HG03097 (cell line): ENCODE measurements around the gene FNDC1.

ENCODE experiments used
- ATAC-seq: cut with Tn5 transposase; IDR thresholded peaks from one replicate; pipeline ENCODE4 v1.9.1; 2021; ENCODE audit not compliant: unreplicated experiment, low FRiP score

FNDC1 gene

DNA sequence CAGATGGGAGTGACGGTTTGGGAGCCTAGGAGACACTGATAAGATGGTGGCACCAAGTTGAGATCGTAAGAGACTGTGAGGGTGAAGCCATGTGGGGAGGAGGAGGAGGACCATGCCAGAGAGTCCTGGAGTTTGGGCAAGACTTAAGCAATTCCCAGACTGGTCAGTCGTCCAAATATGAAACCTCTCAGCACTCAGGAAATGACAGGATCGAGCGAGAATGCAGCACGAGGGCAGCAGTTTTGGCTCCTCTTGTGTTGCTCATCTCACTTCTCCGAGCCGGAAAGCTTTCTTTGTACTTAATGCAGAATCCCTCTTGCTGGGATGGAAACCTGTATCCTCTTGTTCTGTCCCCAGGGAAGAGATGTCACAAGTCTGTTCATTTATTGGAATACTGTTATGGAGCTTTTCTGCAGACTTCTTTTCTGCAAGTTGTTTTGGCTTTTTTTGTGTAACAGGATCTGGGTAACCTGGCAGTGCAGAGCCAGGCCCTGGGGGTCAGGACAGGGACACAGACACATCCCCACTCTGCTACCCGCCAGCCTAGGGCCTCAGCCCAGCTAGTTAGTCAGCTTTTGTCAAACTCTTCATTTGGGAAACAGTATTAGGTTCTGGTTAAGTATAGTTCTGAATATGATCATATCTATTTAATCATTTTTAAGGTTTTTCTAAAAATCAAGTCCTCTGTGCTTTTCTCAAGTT is 34.3 kb downstream of the FNDC1 start:
- no peak for ATAC-seq

DNA sequence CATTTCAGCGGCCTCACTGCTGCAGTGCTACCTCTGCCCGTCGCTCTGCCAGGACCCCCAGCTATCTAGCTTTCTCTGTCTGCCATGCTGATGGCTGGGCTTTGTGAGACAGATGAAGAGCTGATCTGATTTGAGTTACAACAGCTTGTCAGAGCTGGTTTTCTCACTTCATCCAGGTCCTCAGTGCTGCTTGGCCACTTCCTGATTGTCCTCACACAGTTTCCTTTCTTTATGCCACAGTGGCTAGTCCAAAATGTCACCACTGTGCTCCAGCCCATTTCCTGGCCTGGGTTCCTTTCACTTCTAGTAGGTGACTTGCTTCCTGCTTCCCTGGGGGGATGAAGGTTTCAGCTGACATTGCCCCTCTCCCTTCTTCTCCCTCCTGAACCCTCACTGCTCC is 35.4 kb downstream of the FNDC1 start:
- no peak for ATAC-seq

DNA sequence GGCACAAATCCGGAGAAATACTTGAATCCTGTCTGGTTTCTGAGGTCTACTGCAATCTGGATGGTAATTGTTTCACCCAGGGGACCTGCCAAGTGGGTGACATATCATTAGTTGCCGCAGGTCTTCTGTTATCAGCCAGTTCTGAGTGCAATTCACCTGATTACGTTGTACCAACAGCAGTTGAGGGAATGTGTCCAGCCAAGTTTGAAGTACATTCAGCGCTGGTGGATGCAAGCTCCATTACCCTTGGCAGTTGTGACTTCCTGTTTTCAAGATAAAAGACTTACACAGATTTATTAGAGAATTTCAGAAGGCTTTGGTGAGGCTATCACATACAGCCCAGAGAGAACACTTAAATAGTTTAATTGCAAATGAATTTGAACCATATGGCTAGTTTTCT is 42.8 kb downstream of the FNDC1 start:
- no peak for ATAC-seq

DNA sequence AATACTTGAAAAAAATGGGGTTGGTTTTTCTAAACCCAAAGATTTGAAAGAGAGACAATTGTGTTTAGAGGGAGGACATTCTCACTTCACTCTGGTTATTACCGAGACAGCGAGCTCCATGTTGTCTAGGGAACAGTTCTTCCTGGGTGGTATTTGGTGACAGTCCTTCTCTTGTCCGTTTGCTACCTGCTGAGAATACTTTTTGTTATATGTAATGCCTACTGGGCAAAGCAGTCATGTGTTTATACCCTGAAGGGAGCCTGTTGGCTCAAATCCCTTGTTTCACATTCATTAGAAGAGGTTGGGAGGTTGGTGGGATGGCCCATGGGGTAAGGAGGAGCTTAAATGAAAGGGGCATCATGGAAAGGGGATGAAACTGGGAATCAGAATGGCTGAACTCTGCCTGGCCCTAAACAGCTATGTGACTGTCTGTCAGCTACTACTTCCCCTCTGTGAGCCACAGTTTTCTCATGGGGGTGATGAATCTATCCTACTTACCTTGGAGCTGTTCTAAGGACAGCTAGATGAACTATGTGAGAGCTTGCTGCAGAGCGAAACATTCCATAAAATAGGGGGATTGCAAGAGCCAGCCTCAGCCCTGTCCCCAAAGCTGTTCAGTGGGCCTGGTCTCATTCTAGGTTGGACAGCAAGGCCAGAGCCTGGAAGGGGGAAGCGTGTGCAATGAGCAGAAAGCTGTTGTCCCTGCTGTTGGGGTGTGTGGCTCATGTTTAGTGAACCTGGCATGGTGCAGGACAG is 43.5 kb downstream of the FNDC1 start:
- ATAC-seq, result no peak

DNA sequence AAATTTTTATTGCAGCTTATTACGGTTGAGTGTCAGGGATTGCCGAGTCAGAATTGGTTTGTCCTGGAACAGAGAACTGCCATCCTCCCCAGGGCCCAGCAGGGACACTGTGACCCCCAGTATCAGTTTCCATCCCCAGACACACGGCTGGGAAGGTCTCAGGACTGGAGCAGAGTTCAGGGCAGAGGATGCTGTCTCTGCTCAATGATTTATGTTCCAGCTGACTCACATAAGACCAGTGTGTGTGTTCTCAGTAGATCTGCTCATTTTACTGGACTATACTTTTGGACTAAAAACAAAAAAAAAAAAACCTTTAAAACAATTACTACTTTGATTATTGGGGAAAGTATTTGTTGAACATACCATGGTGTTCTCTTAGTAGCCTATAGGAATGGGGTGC is 44.2 kb downstream of the FNDC1 start:
- no peak for ATAC-seq

DNA sequence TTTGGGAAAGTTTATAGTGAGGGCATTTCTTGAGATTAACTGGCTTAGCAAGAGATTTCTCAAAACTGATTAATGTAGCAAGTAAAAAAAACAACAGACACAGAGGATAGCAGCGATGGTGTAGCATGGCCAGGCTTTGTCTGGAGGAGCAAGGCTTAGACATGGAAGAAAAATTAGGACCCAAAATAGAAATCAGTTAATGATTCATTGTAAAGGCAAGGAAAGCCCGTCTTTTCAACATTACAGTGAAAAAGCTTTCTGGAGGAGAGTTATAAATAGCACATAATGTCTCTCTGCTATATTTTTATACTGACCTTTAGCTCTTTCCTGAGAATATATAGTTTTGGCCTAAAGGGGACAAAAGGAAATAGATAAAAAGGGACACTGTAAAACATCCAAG is 45.1 kb downstream of the FNDC1 start:
- no peak for ATAC-seq

DNA sequence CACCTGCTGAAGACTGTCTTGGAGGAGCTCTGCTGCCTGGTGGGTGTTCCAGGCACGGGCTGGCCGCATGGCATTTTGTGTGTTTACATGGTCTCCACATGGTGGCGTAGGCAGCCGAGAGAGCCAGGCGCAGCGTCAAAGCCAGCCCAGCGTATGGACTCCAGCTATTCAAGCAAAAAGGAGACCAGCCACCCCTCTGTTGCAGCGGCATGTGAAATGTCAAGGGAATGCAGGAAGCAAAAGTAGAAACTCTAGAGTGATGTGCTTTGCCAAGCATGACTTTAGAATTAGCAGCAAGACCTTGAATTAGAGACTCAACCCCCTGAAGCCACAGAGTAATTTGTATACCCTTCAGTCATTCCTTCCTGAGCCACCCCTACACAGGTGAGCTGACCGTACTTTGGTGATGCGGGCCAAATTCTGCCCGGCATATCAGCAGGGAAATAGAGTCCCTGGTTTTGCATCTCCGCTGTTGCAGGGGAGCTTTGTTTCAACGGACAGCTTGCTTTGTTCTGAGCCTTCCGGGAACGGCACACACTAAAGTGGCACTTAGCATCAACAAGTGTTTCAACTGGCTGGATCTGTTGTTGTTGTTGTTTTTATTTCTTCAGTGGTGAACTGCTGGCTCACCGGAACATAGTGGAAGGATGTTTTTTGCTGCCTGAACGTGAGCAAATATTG is 48.5 kb downstream of the FNDC1 start:
- ATAC-seq, result peak; percentile 57

DNA sequence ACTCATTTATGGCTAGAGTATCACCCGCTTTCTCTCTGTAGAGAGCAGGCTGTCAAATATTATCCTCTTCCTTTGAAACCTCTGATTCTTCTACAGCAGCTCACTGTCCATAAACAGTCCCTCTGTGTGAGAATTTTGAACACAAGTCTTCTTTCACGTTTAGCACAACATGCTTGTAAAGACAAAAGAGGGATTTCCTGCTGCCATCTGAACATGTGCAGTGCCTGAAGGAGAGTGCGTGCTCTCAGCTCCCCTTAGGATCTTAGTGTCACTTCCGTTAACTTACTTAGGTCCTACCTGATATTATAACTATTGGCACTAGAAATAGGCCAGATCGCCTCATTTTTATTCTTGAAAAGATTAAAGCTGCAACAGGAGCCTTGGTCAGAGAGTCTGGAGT is 50.9 kb downstream of the FNDC1 start:
- ATAC-seq, result no peak

DNA sequence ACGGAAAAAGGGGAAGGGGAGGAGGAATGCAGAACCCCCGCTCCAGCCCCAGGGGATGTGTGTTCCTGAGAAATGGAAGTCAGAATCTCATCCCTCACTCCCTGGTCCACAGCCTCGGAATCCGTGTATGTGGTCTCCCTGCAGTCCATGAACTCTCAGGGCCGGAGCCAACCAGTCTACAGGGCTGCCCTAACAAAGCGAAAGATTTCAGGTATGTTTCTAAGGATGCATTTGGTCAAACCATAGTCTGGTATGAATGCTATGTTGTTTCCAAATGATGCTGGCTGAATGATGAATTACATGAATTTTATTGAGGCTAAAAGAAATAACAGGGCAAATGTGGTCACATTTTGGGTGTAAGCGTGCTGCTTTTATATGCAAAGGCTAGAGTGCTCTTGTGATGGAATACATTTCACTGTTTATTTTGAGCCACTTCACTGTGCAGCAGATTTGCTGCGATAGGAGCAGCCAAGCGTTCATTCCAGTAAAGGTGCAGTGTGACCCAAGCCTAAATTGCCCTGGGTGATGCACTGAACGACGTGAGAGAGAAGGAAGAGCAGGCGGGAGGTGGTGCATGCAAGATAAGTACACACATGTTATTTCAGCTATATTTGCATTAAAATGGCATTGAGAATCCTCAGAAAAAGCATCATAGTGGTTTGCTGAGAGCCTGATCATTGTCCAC is 52.4 kb downstream of the FNDC1 start:
- no peak for ATAC-seq

DNA sequence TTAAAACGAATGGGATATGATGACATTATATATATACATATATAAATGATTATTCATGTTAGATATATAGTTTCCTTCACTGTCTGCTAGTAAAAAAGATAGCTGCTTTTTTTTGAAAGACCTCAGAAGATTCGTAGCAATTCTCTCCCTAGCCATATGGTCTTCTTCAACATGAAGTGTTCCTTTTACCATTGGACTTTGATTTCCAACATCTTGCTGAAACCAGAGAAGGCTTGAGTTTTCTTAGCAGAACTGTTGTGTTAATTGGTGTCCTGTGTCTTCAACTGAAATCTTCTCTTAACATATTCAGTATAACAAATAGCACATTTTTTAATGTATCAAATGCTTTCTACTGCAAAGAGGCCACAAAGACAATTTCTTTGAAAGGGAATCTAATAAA is 55.3 kb downstream of the FNDC1 start:
- ATAC-seq, result no peak

DNA sequence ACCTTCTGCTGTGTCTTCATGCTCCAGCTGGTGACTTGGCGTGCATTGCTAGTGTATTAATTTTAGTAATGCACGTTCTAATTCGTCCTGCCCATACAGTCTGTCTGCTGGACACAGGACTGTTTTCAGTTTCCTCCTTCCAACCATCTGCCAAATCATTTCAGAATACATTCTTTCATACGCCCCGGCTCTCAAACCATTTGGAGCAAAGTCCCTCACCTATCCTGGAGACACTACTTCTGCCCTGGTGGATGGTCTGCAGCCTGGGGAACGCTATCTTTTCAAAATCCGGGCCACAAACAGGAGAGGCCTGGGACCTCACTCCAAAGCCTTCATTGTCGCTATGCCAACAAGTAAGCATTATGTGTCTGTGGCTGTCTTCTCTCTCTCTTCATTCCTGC is 60.5 kb downstream of the FNDC1 start:
- ATAC-seq, result no peak

DNA sequence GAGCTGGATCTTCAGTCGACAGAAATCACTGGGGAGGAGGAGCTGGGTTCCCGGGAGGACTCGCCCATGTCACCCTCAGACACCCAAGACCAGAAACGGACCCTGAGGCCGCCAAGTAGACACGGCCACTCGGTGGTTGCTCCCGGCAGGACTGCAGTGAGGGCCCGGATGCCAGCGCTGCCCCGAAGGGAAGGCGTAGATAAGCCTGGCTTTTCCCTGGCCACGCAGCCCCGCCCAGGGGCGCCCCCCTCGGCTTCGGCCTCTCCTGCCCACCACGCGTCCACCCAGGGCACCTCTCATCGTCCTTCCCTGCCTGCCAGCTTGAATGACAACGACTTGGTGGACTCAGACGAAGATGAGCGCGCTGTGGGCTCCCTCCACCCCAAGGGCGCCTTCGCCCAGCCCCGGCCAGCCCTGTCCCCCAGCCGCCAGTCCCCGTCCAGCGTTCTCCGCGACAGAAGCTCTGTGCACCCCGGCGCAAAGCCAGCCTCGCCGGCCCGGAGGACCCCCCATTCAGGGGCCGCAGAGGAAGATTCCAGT is 63.0 kb downstream of the FNDC1 start:
- ATAC-seq, result no peak

DNA sequence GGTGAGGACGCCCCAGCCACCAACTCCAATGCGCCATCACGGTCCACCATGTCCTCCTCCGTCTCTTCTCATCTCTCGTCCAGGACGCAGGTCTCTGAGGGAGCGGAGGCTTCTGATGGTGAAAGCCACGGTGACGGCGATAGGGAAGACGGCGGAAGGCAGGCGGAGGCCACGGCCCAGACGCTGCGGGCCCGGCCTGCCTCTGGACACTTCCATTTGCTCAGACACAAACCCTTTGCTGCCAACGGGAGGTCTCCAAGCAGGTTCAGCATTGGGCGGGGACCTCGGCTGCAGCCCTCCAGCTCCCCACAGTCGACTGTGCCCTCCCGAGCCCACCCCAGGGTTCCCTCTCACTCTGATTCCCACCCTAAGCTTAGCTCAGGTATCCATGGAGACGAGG is 63.6 kb downstream of the FNDC1 start:
- no peak for ATAC-seq

DNA sequence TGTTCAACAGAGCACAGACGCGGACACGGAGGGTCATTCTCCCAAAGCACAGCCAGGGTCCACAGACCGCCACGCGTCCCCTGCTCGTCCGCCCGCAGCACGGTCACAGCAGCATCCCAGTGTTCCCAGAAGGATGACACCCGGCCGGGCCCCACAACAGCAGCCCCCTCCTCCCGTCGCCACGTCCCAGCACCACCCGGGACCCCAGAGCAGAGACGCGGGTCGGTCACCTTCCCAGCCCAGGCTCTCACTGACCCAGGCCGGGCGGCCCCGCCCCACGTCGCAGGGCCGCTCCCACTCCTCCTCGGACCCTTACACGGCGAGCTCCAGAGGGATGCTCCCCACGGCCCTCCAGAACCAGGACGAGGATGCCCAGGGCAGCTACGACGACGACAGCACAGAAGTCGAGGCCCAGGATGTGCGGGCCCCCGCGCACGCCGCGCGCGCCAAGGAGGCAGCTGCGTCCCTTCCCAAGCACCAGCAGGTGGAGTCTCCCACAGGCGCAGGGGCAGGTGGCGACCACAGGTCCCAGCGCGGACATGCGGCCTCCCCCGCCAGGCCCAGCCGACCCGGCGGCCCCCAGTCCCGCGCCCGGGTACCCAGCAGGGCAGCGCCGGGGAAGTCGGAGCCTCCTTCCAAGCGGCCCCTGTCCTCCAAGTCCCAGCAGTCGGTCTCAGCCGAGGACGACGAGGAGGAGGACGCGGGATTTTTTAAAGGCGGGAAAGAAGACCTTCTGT is 64.3 kb downstream of the FNDC1 start:
- no peak for ATAC-seq

DNA sequence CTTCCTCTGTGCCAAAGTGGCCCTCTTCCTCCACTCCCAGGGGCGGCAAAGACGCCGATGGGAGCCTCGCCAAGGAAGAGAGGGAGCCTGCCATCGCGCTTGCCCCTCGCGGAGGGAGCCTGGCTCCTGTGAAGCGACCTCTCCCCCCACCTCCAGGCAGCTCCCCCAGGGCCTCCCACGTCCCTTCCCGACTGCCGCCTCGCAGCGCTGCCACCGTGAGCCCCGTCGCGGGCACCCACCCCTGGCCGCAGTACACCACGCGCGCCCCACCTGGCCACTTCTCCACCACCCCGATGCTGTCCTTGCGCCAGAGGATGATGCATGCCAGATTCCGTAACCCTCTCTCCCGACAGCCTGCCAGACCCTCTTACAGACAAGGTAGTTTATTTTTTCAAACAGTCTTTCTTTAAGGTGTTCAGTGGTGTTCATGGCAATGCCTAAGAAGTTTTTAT is 64.9 kb downstream of the FNDC1 start:
- no peak for ATAC-seq

DNA sequence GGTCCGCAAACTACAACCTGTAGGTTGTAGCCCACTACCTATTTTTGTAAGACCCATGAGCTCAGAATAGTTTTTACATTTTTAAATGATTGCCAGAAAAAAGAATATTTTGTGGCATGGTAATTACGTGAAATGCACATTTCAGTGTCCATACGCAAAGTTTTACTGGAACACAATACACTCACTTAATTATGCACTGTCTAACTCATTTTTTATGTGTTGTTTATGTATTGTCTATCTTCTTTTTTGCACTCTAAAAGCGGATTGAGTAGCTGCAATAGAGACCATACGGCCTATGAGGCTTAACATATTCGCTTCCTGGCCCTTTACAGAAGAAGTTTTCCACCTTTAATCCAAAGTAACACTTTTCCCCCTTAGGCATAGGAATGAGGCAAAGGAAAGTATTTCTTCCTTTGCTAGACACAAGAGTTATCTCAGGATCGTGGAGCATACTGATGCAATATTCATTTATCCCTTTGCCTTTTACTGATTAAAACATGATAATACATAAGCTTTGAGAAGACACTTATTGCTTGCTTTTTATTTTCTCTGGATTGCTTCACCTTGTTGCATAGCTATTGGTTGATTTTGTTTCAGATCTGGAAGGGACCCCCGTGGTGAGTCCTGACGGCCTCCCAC is 69.8 kb downstream of the FNDC1 start:
- no peak for ATAC-seq

DNA sequence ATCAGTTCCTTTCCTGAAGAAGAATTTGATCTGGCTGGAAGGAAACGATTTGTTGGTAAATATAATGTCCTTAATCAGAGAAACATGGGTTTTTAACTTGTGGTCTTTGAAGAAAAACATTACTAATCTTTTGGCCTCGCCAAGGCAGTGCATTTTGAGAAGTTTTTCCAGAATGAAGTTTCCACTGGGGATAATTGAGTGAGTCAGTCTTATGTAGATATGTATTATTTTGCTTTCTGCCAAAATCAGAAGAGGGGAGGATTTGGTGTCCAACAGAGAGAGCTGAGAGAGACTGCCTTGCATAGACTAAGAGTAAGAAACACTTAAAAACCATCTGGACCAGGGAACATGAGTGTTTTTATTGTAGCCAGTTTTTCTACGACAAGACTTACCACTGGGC is 79.9 kb downstream of the FNDC1 start:
- ATAC-seq, result no peak

DNA sequence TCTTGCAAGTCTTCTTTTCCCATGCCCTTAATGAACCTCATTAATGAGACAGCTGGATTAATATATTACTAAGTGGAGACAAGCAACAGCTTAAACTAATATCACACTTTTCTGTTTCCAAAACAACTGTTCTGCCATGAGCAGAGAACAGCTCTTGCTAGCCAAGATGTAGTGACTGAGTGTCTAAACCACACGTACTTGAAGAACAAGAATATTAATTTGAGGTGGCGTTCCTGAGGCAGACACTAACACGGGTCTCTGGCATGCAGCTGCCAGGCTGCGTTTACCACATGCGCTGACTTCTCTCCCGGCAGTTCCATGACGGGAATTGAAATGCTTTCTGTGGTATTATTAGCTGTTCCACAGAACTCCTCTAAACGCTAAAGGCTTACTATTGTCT is 80.6 kb downstream of the FNDC1 start:
- no peak for ATAC-seq

DNA sequence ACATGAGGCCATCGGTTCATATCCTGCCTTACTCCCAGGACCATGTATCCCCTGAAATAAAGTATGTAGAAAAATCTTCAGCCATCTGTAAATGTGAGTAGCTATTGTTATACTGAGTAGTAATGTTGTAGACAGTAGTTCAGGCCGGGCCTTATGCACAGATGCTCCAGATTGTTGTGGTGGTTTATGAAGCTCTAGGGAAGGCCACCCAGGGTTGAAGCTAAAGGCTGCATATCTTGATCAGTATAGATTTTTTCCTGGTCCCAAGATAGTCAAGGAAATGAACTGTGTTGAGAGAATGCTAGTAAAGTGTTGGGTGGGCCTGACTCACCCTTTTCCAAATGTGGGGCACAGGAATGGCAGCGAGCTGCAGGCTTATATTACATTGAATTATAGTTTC is 81.4 kb downstream of the FNDC1 start:
- ATAC-seq, result no peak
